ENCODE data around the gene TRIM2.
"Not testable (repeated sequence)": the region's sequence is repeated elsewhere in the genome, so short reads cannot be mapped to it uniquely, and the experiment has no call there.

Gene TRIM2

DNA sequence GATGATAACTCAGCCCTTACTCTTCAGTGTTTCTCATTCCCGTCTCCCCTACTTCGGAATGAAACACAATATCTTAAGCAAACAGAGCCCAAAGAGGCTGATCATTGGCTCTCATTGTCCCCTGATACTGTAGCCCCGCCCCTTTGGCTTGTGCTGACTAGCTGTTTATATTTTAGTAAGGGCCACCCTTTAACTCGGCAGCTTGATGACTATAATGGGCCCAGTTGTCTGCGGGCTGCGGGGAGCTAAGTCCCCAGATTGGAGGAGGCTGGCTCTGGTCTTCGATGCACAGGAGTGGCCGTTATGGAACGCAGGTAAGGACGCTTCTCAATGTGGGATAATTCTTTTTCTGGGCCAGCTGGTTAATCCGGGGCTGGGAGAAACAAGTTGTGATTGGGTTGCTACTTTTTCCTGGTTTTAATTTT lies at the start of gene TRIM2:
TSS of gene TRIM2 (plus strand) at position 197 of the 425 bp plus-strand sequence. CDS start at position 285, 88 bp downstream.
- DNase-seq: peak in 43 of 51 donors; percentile 4 to 89 (median 62)

DNA sequence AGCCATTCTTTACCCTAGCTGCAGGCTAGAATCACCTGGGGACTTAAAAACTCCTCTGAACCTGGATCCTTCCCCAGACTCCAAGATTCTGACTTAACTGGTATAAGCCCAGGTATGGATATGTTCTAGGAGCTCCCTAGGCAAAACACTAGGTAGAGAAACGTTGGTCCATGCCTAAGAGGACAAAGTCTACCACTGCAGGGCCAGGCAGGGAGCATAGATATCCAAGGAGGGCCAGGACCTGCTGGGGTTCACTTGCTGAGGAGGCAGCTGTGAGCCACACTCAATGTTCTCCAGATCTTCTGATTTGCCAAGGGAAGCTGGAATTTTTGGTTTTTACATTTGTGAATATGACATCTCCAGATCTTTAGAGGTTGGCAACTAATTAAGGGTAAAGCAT lies 48.6 kb upstream of the TRIM2 start:
- DNase-seq: no peak

DNA sequence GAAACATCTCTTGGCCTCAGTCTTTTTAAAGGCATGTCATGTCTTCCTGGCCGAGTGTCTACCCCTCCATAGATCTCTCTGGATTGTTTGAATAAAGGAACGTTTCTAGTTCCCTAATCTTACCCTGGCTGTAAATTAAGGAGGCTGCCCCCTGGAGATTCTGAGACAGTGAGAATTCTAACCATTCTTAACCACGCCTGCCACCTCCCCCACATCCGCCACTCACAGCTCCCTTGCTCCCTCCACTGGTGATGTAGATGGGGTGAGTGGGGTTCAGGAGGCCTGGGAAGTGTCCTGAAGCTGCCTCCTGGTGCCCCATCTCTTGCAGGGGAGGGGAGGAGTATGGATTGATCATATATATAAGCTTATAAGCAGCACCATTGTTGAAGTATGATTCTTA lies 48.0 kb upstream of the TRIM2 start:
- DNase-seq: peak in 4 of 51 donors; percentile 14 to 45 (median 21)

DNA sequence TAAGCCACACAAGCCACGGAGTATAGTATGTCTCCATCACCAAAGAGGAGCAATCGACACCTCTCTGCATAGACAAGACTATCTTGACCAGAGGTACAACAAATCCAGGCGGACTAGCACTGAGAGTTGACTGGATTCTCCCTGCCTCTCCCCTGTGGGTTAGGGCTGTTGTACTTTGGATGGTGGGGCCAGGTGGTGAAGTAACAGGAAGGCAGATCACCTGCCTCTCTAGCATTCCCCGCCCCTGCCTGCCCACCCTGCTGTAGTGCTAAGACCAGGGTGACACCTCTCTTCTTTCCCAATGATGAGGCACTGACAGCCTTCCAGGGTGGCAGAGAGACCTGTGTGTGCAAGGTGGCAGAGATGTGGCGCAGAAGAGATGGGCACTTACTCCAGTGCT lies 47.5 kb upstream of the TRIM2 start:
- no peak for DNase-seq

DNA sequence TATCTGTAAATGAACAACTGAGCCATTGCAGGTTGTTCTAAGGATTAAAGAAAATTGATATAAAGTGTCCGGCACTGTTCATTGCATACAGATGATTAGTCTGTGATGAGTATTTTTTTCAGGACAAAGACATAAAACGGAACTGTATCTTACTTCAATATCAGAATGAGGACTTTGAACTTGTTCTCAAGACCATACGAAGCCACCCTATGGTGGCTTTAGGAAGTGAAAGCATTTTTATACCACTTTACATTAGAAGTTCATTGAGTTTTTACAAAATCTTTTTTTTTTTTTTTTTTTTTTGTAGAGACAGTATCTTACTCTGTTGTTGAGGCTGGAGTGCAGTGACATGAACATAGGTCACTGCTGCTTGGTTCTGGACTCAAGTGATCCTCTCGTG lies 45.2 kb upstream of the TRIM2 start:
- no peak for DNase-seq

DNA sequence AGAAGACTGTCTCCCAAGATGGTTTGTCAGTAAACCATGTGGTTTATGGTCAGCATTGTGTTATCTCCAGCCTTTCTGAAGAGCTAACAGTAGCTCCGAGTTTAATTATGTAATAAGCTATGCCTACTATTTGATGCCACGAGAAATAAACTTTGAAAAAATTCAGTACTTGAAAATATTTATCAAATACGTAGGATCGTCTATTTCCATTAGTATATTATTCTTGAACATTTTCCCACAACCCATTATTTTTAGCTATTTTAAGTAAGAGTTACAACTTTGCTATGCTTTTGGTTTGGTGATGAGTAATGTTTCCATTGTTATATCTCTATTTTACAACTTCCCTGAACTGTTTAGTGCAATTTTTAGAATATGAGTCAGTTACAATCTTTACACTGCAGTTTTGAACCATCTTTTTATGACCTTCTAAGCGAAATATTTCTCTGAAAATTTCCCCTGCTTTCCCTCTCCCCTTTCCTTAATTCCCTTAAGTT lies 44.5 kb upstream of the TRIM2 start:
- peak in 1 of 51 donors; percentile 34 for DNase-seq

DNA sequence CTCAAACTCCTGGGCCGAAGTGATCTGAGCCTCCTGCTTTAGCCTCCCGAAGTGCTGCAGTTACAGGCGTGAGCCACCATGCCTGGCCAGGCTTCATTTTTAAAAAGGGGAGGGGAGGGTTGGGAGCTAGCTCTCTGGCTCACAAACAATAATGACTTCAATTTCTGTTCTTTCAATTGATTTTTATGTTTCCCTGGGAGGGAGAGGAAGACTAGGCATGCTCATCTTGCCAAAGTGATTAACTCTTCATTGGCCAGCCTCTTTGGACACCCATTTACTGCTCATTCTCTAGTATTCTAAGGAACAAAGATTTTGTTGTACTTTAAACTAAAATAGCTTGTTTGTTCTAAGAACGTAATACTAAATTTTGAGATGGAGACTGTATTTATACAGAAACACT lies 43.4 kb upstream of the TRIM2 start:
- peak in 2 of 51 donors; percentile 10 to 67 for DNase-seq

DNA sequence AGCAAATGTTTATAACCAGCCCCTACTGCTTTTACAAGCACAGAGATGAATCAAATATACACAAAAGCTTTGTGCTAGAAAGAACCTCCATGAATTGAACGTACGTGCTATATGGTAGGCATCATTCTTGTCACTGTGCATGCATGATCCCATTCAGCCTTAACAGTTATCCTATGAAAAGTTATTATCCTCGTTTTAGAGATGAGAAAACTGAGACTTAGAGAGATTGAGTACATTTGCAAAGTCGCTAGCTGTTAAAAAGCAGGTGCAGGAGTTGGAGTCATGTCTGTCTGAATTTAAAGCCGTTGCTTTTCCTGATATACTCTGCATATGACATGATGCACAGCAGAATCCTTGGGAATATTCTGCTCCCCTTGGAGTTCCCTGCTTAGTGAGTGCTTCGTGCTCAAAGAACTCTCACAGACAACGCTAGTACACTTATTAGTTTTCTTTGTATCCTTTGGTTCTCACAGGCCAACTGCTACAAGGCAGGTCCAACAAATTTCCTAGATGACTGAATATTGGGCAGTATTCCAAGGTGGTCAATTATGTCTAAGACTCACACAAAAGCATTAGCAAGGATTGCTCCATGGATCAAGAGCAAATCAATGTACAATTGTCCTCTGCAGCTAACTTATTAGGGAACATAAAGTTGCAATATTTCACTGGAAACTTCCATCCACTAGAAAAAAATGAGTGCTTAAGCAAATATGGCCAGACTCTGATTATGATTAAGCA lies 42.8 kb upstream of the TRIM2 start:
- DNase-seq: peak in 1 of 51 donors; percentile 67

DNA sequence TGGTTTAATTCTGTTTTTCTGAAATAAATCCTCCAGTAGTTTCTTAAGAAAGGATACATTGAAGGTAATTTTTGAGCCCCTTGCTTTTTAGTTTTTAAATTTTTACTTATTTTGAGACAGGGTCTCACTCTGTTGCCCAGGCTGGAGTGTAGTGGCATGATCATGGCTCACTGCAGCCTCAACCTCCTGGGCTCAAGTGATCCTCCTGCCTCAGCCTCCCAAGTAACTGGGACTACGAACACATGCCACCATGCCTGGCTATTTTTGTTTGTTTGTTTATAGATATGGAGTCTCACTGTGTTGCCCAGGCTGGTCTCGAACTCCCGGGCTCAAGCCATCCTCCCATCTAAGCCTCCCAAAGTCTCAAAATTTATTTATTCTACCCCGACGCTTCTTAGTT lies 39.0 kb upstream of the TRIM2 start:
- DNase-seq: not testable (repeated sequence)

DNA sequence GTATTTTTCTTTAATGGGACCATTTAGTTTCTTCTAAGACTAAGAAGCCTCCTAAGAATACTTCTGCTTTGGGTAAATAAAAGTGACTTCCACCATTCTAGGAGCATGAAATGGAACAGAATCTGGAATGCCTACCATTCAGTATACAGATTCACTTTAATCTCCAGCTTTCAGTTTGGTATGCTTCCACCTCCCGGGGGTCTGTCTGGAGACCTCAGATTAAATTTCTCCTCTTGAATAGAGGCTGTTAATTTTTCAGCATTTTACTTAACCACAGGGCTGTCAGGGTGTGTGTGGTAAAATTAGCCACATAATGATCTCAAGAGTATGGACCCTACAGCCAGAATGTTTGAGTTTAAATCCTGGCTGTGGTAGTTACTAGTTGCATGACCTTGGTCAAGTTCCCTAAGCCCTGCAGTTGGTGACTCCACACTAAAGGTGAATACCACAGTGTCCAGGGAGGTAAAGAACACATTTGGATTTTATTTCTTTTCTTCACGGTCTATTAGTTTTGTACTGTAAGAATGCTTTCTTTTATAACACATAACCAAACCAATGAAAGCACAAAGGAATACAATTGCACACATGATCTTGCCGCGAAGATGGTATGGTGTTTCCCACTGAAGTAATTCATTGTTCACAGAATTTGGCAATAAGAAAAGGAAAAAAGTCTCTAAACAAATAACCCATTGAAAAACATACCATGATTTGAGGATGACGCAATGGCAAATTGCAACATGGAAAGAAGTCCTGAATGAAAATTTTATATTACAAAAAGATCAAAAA lies 37.3 kb upstream of the TRIM2 start:
- DNase-seq: peak in 7 of 51 donors; percentile 10 to 72 (median 22)

DNA sequence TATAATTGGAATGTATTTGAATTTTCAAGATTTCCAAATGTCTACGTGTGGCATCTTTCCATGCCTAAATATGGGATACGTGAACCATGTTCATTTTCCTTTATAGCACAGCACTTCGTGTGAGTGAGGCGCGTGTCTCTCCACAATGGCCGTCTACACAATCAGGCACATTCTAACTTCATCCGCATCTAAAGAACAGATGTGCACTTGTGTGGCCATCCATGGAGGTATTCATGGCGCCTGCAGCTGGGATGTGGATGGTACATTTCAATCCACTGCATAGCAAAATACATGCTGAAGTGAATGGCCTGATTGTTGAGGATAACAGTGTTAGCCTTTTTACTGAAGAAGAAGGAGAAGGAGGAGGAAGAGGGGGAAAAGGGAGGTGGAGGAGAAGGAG lies 34.5 kb upstream of the TRIM2 start:
- DNase-seq: peak in 37 of 51 donors; percentile 6 to 89 (median 54)

DNA sequence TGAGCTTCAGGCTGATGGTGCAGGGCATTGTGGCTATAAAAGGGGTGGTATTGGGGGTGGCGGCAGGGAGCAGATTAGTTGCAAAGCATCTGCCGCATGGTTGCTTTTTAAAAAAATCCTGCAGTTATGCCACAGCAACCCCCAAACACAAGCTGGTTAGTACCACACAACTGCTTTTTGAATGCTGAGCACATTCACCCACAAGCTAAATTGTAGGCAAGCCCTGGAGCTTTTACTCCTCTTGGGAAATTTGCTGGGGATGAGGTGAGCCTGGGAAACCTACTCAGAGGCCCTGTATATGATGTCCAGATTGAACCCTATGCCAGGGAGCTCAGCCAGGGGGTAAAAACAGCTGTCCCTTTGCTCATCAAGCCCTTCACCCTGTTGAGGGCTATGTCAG lies 33.8 kb upstream of the TRIM2 start:
- DNase-seq: peak in 12 of 51 donors; percentile 5 to 76 (median 21)

DNA sequence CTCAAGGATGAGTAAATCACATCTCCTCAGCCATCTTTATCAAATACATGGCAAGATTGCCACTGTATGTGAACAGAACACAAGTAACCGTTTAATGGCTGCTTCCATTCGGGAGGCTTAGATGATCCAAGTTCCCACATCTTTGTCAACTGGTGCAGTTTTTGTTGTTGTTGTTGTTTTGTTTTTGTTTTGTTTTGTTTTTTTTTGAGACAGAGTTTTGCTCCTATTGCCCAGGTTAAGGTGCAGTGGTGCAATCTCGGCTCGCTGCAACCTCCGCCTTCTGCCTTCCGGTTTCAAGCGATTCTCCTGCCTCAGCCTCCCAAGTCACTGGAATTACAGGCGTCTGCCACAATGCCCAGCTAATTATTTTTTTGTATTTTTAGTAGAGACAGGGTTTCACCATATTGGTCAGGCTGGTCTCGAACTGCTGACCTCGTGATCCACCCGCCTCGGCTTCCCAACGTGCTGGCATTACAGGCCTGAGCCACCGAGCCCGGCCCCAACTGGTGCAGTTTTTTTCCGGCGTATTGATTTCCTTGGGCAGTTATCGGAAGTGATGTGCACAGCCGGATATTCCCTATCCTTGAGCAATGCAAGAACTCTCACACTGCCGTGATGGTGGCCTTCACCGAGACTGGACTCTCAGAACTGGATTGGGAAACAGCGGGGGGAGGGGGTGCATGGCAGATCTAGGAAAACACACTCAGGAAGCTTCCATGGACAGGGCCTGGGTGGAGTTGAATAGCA lies 29.2 kb upstream of the TRIM2 start:
- DNase-seq: no peak

DNA sequence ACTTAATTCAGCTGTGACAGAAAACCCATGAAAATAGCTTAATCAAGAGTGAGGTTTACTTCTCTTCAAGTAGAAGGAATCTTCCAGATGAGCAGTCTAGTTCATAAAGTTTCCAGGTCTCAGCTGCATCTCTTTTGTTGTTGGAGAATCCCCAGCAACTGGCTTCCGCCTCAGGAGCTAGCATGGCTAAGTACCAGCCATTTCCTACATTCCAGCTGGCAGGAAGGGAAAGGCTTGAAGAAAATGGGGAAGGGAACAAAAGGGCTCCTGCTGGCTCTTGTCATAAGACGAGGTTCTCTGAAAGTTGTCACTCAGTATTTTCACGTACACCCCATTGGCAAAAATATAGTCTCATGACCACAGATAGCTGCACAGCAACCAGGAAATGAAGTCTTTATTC lies 27.3 kb upstream of the TRIM2 start:
- DNase-seq: no peak

DNA sequence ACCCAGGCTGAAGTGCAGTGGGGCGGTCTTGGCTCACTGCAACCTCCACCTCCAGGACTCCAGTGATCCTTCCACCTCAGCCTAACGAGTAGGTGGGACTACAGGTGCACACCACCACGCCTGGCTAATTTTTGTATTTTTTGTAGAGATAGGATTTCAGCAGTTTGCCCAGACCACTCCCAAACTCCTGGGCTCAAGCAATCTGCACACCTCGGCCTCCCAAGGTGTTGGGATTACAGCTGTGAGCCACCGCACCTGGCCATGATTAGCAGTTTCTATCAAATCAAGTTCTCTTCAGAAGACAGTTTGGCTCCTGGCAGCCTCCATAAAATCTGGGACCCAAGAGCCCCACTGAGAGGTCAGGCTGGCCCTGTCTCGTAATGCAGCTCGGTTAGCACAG lies 26.4 kb upstream of the TRIM2 start:
- DNase-seq: no peak

DNA sequence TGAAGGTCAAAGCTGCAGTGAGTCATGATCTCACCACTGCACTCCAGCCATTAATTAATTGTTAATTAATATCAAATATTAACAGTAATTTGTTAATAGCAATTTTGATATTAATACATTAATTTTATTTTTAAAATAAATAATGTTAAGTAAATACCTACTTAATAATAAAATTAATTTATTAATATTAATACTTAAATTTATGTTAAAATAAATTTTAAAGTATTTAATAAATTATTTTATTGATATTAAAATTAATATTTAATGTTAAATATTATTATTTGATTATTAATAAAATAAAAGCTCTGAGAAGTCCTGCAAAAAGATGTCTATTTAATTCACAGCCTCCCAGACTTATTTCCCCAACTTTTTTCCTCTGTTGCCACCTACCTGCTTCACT lies 25.1 kb upstream of the TRIM2 start:
- no peak for DNase-seq

DNA sequence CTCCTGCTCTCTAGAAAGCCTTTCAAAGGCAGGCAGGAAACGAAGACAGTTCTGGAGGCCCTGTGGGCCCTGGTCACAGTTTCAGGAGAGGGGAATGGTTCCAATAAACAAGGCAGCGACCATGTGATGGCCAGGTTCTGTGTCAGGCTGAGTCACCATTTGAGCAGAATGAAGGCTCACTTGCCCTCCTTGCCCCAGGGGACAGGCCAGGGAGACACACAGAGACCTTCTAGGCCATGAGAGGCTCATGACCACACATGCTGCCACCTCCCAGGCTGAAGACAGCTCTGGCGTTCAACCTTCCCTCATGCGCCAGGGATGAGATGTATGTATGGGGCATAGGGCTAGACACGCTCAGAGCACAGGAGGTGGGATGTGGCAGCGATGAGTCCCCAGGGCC lies 22.9 kb upstream of the TRIM2 start:
- peak in 1 of 51 donors; percentile 7 for DNase-seq

DNA sequence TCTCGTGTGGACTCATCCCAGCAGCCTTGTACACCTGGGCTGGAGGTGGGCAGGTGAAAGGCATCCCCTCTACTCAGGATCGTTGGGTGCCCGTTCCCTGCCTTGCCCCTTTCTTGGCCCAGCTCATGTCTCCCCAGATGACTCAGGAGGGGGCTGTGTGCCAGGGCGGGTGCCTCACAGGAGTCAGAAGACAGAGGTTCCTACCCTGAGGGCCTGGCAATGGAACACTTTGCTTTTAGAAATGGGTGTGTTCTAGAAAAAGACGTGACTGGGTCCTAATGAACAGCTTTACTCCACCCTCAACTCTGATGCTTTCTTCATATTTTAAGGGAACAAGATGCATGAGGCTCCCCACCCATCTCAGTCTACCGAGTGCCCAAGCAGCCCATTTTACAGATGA lies 22.5 kb upstream of the TRIM2 start:
- DNase-seq: no peak

DNA sequence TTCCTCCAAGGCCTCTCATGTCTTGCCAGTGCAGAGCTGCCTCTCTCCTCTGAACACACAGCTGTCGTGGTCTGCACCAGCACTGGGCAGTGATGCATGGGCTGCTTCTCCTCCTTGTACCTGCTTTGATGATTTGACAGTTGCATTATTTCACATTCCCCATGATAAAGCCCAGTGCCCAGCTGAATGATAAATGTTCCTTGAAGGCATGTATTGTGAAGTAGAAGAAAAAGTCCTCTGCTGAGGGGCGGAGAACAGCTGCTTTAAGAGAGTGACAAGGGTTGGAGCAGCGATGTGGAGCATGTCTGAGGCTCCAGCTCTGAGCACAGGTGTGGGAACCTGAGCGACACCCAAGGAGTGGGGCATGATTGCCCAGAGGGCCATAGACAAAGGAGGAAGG lies 21.1 kb upstream of the TRIM2 start:
- no peak for DNase-seq

DNA sequence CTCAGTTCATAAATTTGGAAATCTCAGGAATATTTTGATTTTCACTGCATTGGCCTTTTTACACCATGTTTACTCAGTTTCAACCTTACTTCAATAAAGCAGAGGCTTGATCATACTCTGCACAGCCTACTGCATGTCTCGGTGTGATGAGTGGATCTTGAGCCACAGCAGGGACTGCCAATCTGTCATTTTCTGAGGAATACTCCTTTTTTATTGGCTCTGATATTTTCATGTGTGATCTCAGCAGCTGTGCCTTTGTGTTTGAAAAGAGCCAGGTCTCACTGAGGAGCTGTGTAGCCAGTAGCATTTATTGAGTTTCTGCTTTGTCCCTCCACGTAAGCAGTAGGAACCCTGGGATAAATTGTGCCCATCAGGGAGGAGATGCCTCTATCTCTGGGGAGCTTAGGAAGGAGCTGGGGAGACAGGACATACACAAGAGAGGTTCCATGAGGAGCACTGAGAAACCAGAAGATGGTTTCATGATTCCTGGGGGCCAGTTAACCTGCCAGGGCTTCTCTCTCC lies 18.9 kb upstream of the TRIM2 start:
- DNase-seq: no peak

DNA sequence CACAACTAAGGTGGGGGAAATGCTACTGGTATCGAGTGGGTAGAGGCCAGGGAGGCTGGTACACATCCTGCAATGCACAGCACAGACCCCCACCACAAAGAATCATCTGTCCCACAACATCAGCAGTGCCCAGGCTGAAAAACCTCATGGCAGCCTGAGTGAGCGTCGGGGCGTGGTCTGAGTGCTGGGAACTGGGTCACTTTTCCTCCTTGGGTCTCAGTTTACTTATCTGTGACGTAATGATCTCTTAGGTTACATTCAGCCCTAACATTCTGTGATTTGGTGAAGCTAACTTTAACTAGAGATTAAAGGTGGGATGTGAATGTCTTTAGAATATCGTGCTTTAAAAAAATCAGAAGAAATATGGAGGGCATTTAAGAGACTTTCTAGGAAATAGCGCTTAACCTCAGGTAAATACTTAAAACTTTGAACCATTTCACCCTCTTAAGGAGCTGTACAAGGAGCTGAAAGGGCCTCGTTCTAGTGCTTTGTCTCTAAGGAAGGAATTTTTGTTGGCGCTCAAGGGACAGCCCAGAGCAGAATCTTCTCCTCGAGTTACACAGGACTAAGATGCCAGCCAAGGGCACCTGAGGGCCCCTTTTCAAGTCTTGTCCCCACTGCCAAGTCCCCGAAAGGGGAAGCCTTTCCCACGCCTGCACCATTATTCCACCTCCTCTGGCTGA lies 18.1 kb upstream of the TRIM2 start:
- DNase-seq: no peak

Data from hypothalamus (tissue), 51 donors.